MCF 10A (cell line): ENCODE results near the gene SLC6A17. TPM values are rescaled to one million over a fixed set of nuclear protein-coding genes. Genes with fewer than 3 reads are reported as not detected.

ENCODE experiments used
- BruUV-seq: library from RNA; stranded (reverse); fragments of 400-500 nt; replicated peaks from 2 replicates; lab custom pipeline; 2021; lab: Mats Ljungman, UMichigan
- CTCF ChIA-PET: fragments of 300-600 bp; sonication (Branson Sonifier 250); formaldehyde crosslinking; extraction: SDS; loops from one replicate; lab custom pipeline; 2021; ENCODE audit warnings: antibody characterized with exemption, inconsistent platforms; lab: Yijun Ruan, JAX
- POLR2A ChIA-PET: fragments of 300-600, 350-650 bp; sonication (Branson Sonifier 250); formaldehyde crosslinking; extraction: SDS; loops from one replicate; lab custom pipeline; 2020; ENCODE audit warnings: antibody characterized with exemption, inconsistent platforms; lab: Yijun Ruan, JAX
- DNase-seq: peaks from one replicate; pipeline ENCODE4 v3.0.0-alpha.2; 2018; ENCODE audit not compliant: unreplicated experiment
- H3K27ac Mint-ChIP-seq: one replicate; pipeline ENCODE4 v1.8.0; 2022; ENCODE audit warnings: mild to moderate bottlenecking, low read depth, mixed read lengths; ENCODE audit not compliant: unreplicated experiment
- H3K27me3 Mint-ChIP-seq: one replicate; pipeline ENCODE4 v1.8.0; 2022; ENCODE audit warnings: mixed read lengths; ENCODE audit not compliant: insufficient read depth, unreplicated experiment
- H3K36me3 Mint-ChIP-seq: one replicate; pipeline ENCODE4 v1.8.0; 2022; ENCODE audit warnings: mild to moderate bottlenecking, moderate library complexity, mixed read lengths; ENCODE audit not compliant: insufficient read depth, unreplicated experiment
- H3K4me1 Mint-ChIP-seq: one replicate; pipeline ENCODE4 v1.8.0; 2022; ENCODE audit warnings: mixed read lengths; ENCODE audit not compliant: insufficient read depth, unreplicated experiment
- H3K4me3 Mint-ChIP-seq: one replicate; pipeline ENCODE4 v1.8.0; 2022; ENCODE audit warnings: mild to moderate bottlenecking, moderate library complexity, mixed read lengths; ENCODE audit not compliant: unreplicated experiment
- H3K9me3 Mint-ChIP-seq: one replicate; pipeline ENCODE4 v1.8.0; 2022; ENCODE audit warnings: mixed read lengths; ENCODE audit not compliant: unreplicated experiment
- CTCF ChIP-seq: fragments of 200-600 bp; IDR thresholded peaks from one replicate; pipeline ENCODE4 v1.8.0; 2022; ENCODE audit warnings: antibody characterized with exemption, mild to moderate bottlenecking; ENCODE audit not compliant: unreplicated experiment
- intact Hi-C: fragments of 100-400 bp; cut with micrococcal nuclease; formaldehyde crosslinking; loops from 2 replicates; pipeline ENCODE4 v1.14.1; 2022
- total RNA-seq: library from RNA; stranded (reverse); gene quantifications from 2 replicates; pipeline ENCODE4 v1.2.3, GENCODE V29; 2022

The SLC6A17 gene
- total RNA-seq, 1 experiment from 2014 or later, result not detected

- intact Hi-C loops, result no loop called here
- peaks cover 13% of the 10 kb centered on the region for H3K4me1 Mint-ChIP-seq
- H3K36me3 Mint-ChIP-seq, result no peaks in the 10 kb centered on the region
- POLR2A ChIA-PET, result no interaction called here
- no peak overlapping the region for H3K4me3 Mint-ChIP-seq
- H3K27me3 Mint-ChIP-seq, result no peaks in the 10 kb centered on the region
- CTCF ChIA-PET, result no interaction called here
- no peaks in the 10 kb centered on the region for H3K9me3 Mint-ChIP-seq
- H3K27ac Mint-ChIP-seq, result no peak overlapping the region
- DNase-seq, result no peak
- no TSS peak for BruUV-seq
- TF ChIP-seq CTCF, result no peak
Observed at GRCh38 chr1:110233861-110234260, 83.6 kb downstream of the SLC6A17 start.

- no peak for DNase-seq
- no peak overlapping the region for H3K4me3 Mint-ChIP-seq
Observed at GRCh38 chr1:110234691-110235090, 84.4 kb downstream of the SLC6A17 start.

GRCh38 chr1:110235181-110235833 lies 85.0 kb downstream of the SLC6A17 start:
- Mint-ChIP-seq H3K27me3 (no peaks in the 10 kb centered on the region), H3K4me1 (no peaks in the 10 kb centered on the region), H3K36me3 (no peaks in the 10 kb centered on the region), H3K27ac (no peak overlapping the region), H3K9me3 (no peaks in the 10 kb centered on the region), H3K4me3 (no peak overlapping the region)
- BruUV-seq, result no TSS peak
- no peak for DNase-seq
- CTCF ChIA-PET, result interaction anchor here (0.6 to 1.1 kb wide), 3 partner anchors 13 to 77 kb away, joined by 3 to 8 read pairs (median 4); no protein-coding TSS in a partner anchor
- intact Hi-C loops, result no loop called here
- POLR2A ChIA-PET, result interaction anchor here (0.6 kb wide), 1 partner anchor 278 kb away, joined by 3 read pairs; no protein-coding TSS in a partner anchor
- no peak for TF ChIP-seq CTCF

More at GRCh38 chr1:110234691-110235090, 84.4 kb downstream of the SLC6A17 start:
- no peaks in the 10 kb centered on the region for H3K9me3 Mint-ChIP-seq
- H3K4me1 Mint-ChIP-seq, result peaks cover 5% of the 10 kb centered on the region
- no TSS peak for BruUV-seq
- no peaks in the 10 kb centered on the region for H3K27me3 Mint-ChIP-seq
- ChIA-PET CTCF (interaction anchor here (1.1 kb wide), 1 partner anchor 78 kb away, joined by 4 read pairs; no protein-coding TSS in a partner anchor), POLR2A (interaction anchor here (0.6 kb wide), 1 partner anchor 279 kb away, joined by 3 read pairs; no protein-coding TSS in a partner anchor)
- intact Hi-C loops, result no loop called here
- no peak for TF ChIP-seq CTCF
- H3K27ac Mint-ChIP-seq, result no peak overlapping the region
- H3K36me3 Mint-ChIP-seq, result no peaks in the 10 kb centered on the region

GRCh38 chr1:110235834-110236682 lies 85.8 kb downstream of the SLC6A17 start:
- CTCF ChIA-PET, result interaction anchor here (0.6 to 1.1 kb wide), 3 partner anchors 14 to 65 kb away, joined by 3 to 8 read pairs (median 4); no protein-coding TSS in a partner anchor
- Mint-ChIP-seq H3K4me3 (no peak overlapping the region), H3K27me3 (no peaks in the 10 kb centered on the region), H3K9me3 (no peaks in the 10 kb centered on the region), H3K27ac (no peak overlapping the region), H3K36me3 (no peaks in the 10 kb centered on the region), H3K4me1 (no peaks in the 10 kb centered on the region)
- BruUV-seq, result no TSS peak
- POLR2A ChIA-PET, result no interaction called here
- intact Hi-C loops, result no loop called here
- TF ChIP-seq CTCF, result no peak
- DNase-seq, result peak; percentile 70
